HEK293T (cell line): ENCODE results near the gene CEP57L1.

ENCODE experiments used
- CTCF ChIA-PET: fragments of 350-600 bp; formaldehyde crosslinking; extraction: SDS; loops from one replicate; lab custom pipeline; 2021; ENCODE audit warnings: antibody characterized with exemption, inconsistent platforms; lab: Yijun Ruan, JAX
- POLR2A ChIA-PET: fragments of 350-600 bp; formaldehyde crosslinking; extraction: SDS; loops from one replicate; lab custom pipeline; 2020; ENCODE audit warnings: antibody characterized with exemption, inconsistent platforms; lab: Yijun Ruan, JAX
- DNase-seq: peaks from one replicate; pipeline ENCODE4 v3.0.0; 2012; ENCODE audit warnings: mixed read lengths; ENCODE audit errors: extremely low spot score
- ARNT ChIP-seq: fragments of 450-650 bp; IDR thresholded peaks from 2 replicates; pipeline ENCODE4 v1.6.1; 2017; ENCODE audit warnings: mild to moderate bottlenecking
- BHLHE40 ChIP-seq: fragments of 450-650 bp; IDR thresholded peaks from 2 replicates; pipeline ENCODE4 v1.6.1; 2016; ENCODE audit warnings: mild to moderate bottlenecking, moderate library complexity, borderline replicate concordance
- CTBP1 ChIP-seq: fragments of 450-650 bp; IDR thresholded peaks from 2 replicates; pipeline ENCODE4 v1.6.1; 2016; ENCODE audit warnings: borderline replicate concordance
- ELF4 ChIP-seq: fragments of 450-650 bp; IDR thresholded peaks from 2 replicates; pipeline ENCODE4 v1.6.1; 2017; ENCODE audit warnings: antibody characterized with exemption
- FOXA1 ChIP-seq: fragments of 450-650 bp; IDR thresholded peaks from 2 replicates; pipeline ENCODE4 v1.6.1; 2016; ENCODE audit warnings: mild to moderate bottlenecking
- FOXK2 ChIP-seq: fragments of 450-650 bp; IDR thresholded peaks from 2 replicates; pipeline ENCODE4 v1.6.1; 2016; ENCODE audit warnings: mild to moderate bottlenecking
- FOXM1 ChIP-seq: fragments of 450-650 bp; IDR thresholded peaks from 2 replicates; pipeline ENCODE4 v1.6.1; 2017; ENCODE audit warnings: mild to moderate bottlenecking, borderline replicate concordance
- HDGF ChIP-seq: fragments of 450-650 bp; IDR thresholded peaks from 2 replicates; pipeline ENCODE4 v1.6.1; 2017; ENCODE audit warnings: antibody characterized with exemption, borderline replicate concordance
- L3MBTL2 ChIP-seq: fragments of 450-650 bp; conservative IDR thresholded peaks from 2 replicates; pipeline ENCODE4 v1.6.1; 2016; ENCODE audit warnings: mild to moderate bottlenecking
- LEF1 ChIP-seq: fragments of 450-650 bp; IDR thresholded peaks from 2 replicates; pipeline ENCODE4 v1.6.1; 2017; ENCODE audit warnings: mild to moderate bottlenecking, borderline replicate concordance
- NFRKB ChIP-seq: fragments of 450-650 bp; IDR thresholded peaks from 2 replicates; pipeline ENCODE4 v1.6.1; 2016; ENCODE audit warnings: mild to moderate bottlenecking, moderate library complexity
- SP1 ChIP-seq: fragments of 450-650 bp; IDR thresholded peaks from 2 replicates; pipeline ENCODE4 v1.6.1; 2017
- SUZ12 ChIP-seq: fragments of 450-650 bp; IDR thresholded peaks from 2 replicates; pipeline ENCODE4 v1.6.1; 2016; ENCODE audit warnings: mild to moderate bottlenecking
- TARDBP ChIP-seq: fragments of 450-650 bp; IDR thresholded peaks from 2 replicates; pipeline ENCODE4 v1.6.1; 2016
- ZNF384 ChIP-seq: fragments of 450-650 bp; IDR thresholded peaks from 2 replicates; pipeline ENCODE4 v1.6.1; 2016
- TF ChIP-seq, protein P1 (sequence below): fragments of 450-650 bp; IDR thresholded peaks from 2 replicates; pipeline ENCODE4 v1.6.1; 2016

CEP57L1 gene

DNA sequence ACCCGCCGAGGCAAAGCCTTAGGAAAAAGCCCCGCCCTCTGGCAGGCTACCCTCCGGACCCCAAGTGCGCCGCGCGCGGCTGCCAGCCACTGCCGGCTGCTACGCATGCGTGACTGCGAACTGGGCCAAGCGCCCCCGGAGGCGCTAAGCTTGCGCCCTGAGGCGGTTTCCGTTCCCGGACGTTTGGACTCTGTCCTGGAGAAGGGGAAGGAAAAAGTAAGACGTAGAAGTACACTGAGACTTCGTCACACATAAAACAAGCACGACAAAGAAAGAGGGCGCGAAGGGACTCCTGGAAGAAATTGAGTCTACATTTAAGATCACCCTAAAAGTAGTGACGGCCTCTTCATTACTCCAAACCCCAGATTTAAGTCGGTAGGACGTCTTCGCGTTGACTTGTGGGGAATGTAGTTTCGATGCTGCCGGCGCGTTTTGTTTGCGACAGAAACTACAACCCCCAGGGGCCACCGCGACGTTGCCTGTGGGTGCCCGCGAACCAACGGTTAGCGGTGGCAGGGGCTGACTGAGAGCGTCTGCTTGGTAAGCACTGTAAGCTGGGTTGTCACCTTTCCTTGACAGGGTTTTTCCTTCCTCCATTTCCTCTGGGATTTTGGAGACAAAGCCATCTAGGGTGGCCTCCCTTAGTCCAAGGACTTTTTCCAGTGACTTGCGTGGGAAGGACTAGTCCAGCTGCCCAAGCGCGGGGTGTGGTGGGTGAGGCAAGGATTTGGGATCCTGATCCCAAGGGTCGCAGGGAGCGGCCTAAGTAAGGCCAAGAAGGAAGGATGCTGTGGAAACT lies at the start of gene CEP57L1:
CEP57L1 (plus strand) TSS at position 472 of the 799 bp plus-strand sequence. CDS start 49,715 bp downstream, outside the sequence.
- POLR2A ChIA-PET, result interaction anchor here (0.7 to 2.4 kb wide), 13 partner anchors 9 to 537 kb away, joined by 3 to 11 read pairs (median 6); partner anchors contain the start of genes CD164 and FOXO3
- DNase-seq, result peak; percentile 92
- CTCF ChIA-PET, result interaction anchor here (1.2 kb wide), 1 partner anchor 13 kb away, joined by 5 read pairs; no protein-coding TSS in a partner anchor
- TF ChIP-seq ARNT (no peak), LEF1 (no peak), FOXM1 (no peak), L3MBTL2 (peak; percentile 63)

DNA sequence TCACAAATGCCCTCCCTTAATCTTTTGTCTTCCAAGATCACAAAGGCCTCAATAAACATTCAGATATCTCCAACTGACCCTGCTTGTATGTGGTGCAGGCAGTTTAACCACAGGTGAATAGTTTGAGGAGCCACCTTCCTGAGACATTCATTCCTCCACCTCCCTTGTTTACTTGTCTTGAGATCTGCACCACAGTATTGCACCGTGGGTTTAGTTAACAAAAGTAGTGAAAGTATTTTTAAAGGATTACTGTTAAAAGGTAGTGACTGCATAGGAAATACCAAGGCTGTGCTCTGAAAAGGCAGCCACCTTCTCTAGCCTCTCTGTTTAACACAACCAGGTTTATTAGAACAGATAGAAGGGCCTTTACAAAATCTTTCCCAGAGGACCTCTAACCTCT lies 47.1 kb upstream of the CEP57L1 start:
- CTCF ChIA-PET, result no interaction called here
- POLR2A ChIA-PET, result no interaction called here
- TF ChIP-seq CTBP1 (no peak), FOXK2 (no peak), FOXA1 (no peak), LEF1 (no peak), ARNT (no peak), BHLHE40 (no peak), HDGF (no peak), L3MBTL2 (no peak), FOXM1 (no peak), SP1 (no peak), ZNF384 (no peak), NFRKB (no peak), SUZ12 (no peak), ELF4 (no peak), TARDBP (no peak)
- TF ChIP-seq, protein P1, sequence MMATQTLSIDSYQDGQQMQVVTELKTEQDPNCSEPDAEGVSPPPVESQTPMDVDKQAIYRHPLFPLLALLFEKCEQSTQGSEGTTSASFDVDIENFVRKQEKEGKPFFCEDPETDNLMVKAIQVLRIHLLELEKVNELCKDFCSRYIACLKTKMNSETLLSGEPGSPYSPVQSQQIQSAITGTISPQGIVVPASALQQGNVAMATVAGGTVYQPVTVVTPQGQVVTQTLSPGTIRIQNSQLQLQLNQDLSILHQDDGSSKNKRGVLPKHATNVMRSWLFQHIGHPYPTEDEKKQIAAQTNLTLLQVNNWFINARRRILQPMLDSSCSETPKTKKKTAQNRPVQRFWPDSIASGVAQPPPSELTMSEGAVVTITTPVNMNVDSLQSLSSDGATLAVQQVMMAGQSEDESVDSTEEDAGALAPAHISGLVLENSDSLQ, result no peak

DNA sequence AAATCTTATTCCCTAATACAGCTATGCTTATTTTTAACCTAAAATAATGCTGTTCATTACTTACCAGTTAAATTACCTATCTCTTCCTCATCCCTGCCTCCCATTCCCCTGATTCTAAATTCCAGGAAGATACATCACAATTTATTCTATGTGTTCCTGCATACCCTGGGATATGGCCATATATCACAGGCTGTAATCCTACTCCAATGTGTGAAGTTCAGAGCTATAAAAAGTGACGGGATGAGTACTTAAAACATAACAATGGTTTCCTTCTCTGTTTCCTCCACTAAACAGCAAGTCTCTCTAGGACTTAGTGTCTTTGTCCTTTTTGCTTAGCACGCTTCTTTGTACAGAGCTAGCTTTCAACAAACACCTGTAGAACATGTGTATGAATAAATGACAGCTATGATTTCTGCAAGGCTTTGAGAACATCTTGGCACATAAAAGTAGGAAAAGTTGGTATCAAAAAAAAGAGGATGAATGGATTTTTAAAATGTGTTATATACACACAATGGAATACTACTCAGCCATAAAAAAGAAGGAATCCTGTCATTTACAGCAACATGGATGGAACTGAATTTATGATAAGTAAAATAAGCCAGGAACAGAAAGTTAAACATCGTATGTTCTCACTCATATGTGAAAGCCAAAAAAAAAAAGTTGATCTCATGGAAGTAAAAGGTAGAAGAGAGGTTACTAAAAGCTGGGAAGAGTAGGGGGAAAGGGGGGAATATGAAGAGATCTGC lies 46.5 kb upstream of the CEP57L1 start:
- POLR2A ChIA-PET, result no interaction called here
- CTCF ChIA-PET, result interaction anchor here (0.6 kb wide), 1 partner anchor 17 kb away, joined by 4 read pairs; no protein-coding TSS in a partner anchor
- no peak for DNase-seq
- TF ChIP-seq FOXA1, result no peak
- no peak for TF ChIP-seq LEF1
- TF ChIP-seq, protein P1, result peak; percentile 62
- no peak for TF ChIP-seq ZNF384
- no peak for TF ChIP-seq TARDBP

More for the DNA sequence above, 47.1 kb upstream of the CEP57L1 start:
- no peak for DNase-seq

DNA sequence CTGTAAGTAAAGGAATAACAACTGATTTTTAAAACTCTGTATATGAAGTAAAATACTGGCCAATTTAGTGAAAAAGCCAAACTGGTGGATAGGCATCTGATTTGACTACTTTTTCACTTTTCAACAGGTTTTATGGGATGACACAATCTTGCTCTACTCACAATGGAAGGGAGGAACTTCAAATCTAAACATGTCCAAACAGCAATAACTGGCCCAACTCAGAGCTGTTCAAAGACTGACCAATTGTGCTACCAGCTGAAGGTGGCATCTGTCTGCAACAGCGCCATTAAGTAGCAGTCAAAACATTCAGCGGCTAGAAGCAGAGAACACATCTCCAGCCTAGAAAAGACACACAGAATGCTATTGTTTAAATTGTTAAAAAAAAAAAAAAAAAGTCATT lies 45.3 kb upstream of the CEP57L1 start:
- CTCF ChIA-PET, result interaction anchor here (0.6 to 1.3 kb wide), 4 partner anchors 8 to 42 kb away, joined by 3 to 5 read pairs (median 3); no protein-coding TSS in a partner anchor
- POLR2A ChIA-PET, result interaction anchor here (1.2 to 1.8 kb wide), 2 partner anchors 41 to 202 kb away, joined by 4 to 5 read pairs; partner anchors contain the start of gene ARMC2
- TF ChIP-seq FOXM1 (peak; percentile 35; the same call in 1 of the 2 replicates), ARNT (no peak)
- DNase-seq, result no peak

DNA sequence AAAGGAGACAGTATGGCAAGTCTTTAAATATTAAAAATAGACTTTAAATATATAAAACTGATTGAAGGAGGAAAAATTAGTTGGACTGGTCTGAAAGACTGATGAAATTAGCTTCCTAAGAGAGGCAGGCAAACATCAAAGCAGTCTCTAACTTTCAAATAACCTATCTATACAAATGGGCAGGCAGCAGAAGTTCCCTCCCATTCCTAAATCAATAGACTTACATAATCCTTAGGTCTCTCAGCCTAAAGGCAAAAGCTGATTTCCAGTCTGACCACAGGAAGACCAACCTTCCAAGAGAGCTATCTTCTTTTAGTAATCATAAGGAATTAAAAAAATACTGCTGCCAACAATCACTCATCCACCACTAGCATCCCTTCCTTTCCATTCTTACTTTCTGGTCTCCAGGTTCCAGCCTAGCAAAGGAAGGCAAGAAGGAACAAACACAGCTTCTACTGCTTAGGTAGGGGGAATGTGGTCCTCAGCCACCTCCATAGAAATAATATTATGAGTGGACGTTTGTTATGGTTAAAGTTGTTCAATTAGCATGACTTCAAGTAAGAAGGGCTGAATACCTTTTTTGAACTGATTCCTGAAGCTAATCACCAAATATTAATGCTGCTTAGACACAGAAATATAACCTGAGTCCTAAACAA lies 44.7 kb upstream of the CEP57L1 start:
- CTCF ChIA-PET, result interaction anchor here (0.5 to 1.3 kb wide), 6 partner anchors 9 to 158 kb away, joined by 3 to 9 read pairs (median 4); no protein-coding TSS in a partner anchor
- no peak for TF ChIP-seq ARNT
- no peak for TF ChIP-seq HDGF
- TF ChIP-seq FOXM1, result no peak
- no peak for TF ChIP-seq SP1
- TF ChIP-seq ZNF384, result no peak
- TF ChIP-seq TARDBP, result no peak
- no peak for TF ChIP-seq LEF1
- TF ChIP-seq ELF4, result no peak
- POLR2A ChIA-PET, result interaction anchor here (1.2 to 1.8 kb wide), 2 partner anchors 42 to 202 kb away, joined by 4 to 5 read pairs; partner anchors contain the start of gene ARMC2
- no peak for DNase-seq

DNA sequence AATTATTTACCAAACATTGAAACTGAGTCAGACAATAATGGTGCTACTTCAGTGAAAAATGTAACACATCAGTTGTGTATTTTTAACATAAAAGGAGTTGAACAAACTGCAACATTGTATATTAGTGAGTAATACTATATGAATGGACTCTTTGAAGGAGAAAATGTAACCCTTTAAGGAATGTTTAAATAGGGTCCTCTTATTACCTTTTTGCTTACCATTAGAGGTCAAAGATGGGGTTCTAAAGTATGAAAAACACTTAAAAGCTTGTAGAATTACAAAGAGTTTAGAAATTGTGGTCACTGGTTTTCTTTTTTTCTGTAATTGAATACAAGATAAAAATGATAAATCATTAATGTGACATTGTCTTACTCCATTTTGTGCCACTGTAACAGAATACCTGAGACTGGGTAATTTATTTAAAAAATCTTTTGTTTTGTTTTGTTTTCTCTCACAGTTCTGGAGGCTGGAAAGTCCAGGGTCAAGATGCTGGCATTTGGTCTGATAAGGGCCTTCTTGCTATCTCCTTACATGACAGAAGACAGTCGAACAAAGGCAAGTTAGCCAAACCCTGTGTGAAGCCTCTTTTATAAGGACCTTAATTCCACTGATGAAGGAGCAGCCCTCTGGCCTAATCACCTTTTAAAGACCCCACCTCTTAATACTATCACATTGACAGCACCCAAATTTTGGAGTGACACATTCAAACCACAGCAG lies 43.8 kb upstream of the CEP57L1 start:
- CTCF ChIA-PET, result interaction anchor here (1.3 kb wide), 1 partner anchor 21 kb away, joined by 3 read pairs; no protein-coding TSS in a partner anchor
- no peak for TF ChIP-seq FOXM1
- TF ChIP-seq ZNF384, result no peak
- TF ChIP-seq FOXA1, result no peak
- TF ChIP-seq, protein P1, result peak; percentile 78
- TF ChIP-seq L3MBTL2, result no peak
- TF ChIP-seq FOXK2, result no peak
- TF ChIP-seq ARNT, result no peak
- no peak for TF ChIP-seq SUZ12
- TF ChIP-seq SP1, result no peak
- DNase-seq, result no peak
- POLR2A ChIA-PET, result interaction anchor here (1.8 kb wide), 1 partner anchor 43 kb away, joined by 5 read pairs; no protein-coding TSS in a partner anchor
